Measurements from ENCODE around the gene AAMP. TPM values are rescaled to one million over a fixed set of nuclear protein-coding genes. Genes with fewer than 3 reads are reported as not detected.

AAMP gene
- total RNA-seq, 2 donors from 2014 or later = 54.3 to 88.8 TPM

DNA sequence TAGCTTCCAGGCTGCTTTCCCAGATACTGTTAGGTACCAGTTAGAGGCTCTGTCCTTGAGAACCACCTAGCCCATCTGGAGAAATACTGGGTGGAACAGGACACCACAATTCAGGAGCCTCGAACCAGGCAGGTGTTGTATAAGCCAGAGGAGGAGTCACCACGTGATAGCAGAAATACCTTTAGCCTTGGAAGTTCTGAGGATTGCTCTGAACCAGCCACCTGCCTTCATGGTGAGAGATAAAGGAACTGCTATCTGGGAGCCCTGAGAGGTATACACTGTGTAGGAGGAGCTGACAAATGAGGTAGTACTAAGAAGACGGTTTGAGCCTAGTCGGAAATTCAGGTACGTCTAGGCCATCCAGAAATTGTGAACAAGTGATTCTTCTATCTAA is 16.7 kb downstream of the AAMP start:
- peaks cover 0 to 19% of the 10 kb centered on the region in 2 donors for H3K4me1 ChIP-seq
- no peak for DNase-seq (ENCODE audit: low spot score)
- peaks cover 80% of the 10 kb centered on the region for H3K36me3 ChIP-seq
- peak overlapping the region in 1 of 2 donors; percentile 23 for H3K27ac ChIP-seq
- no peak overlapping the region for H3K4me3 ChIP-seq
- no peaks in the 10 kb centered on the region for H3K27me3 ChIP-seq
- TF ChIP-seq, protein P1, sequence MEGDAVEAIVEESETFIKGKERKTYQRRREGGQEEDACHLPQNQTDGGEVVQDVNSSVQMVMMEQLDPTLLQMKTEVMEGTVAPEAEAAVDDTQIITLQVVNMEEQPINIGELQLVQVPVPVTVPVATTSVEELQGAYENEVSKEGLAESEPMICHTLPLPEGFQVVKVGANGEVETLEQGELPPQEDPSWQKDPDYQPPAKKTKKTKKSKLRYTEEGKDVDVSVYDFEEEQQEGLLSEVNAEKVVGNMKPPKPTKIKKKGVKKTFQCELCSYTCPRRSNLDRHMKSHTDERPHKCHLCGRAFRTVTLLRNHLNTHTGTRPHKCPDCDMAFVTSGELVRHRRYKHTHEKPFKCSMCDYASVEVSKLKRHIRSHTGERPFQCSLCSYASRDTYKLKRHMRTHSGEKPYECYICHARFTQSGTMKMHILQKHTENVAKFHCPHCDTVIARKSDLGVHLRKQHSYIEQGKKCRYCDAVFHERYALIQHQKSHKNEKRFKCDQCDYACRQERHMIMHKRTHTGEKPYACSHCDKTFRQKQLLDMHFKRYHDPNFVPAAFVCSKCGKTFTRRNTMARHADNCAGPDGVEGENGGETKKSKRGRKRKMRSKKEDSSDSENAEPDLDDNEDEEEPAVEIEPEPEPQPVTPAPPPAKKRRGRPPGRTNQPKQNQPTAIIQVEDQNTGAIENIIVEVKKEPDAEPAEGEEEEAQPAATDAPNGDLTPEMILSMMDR (IDR thresholded peaks at IDR 0.05) = no peak
- no peaks in the 10 kb centered on the region for H3K9me3 ChIP-seq

DNA sequence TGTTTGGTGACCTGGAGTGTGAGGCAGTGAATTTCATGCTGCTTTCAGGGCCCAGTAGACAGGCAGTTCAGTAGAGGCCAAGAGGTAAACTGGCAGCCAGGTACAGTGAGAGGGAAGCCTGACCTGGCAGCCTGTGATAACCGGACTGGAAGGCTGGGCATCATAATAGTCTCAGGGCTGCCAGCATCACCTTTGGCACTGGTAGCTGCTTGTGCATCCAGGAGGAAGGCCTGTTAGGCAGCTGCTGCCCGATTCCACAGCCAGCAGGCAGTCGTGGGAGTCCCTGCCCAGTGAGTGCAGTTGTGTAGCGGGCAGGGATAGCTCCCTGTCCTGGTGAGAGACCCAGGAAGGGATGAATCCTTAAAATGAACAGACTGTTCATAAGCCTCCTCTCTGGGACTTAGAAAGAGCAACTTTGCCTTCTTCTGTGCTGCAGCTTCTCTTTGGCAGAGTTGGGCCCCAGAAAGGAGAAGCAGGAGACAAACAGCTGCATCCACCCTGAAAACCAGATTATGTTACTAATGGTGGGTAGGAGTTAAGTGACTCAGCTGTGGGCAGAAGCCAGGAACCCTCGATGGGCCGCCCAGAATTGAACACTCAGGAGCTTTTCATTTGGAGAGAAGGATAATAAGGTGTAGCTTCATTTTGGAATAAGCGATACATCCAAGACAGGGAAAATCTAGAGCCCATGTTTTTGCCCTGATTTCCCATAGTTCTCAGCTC is 17.3 kb downstream of the AAMP start:
- Histone ChIP-seq H3K36me3 (peaks cover 85% of the 10 kb centered on the region), H3K4me1 (peaks cover 0 to 16% of the 10 kb centered on the region in 2 donors), H3K27me3 (no peaks in the 10 kb centered on the region), H3K4me3 (no peak overlapping the region), H3K27ac (peak overlapping the region in 1 of 2 donors; percentile 23), H3K9me3 (no peaks in the 10 kb centered on the region)
- DNase-seq (ENCODE audit: low spot score) = no peak
- TF ChIP-seq, protein P1 (IDR thresholded peaks at IDR 0.05) = no peak

DNA sequence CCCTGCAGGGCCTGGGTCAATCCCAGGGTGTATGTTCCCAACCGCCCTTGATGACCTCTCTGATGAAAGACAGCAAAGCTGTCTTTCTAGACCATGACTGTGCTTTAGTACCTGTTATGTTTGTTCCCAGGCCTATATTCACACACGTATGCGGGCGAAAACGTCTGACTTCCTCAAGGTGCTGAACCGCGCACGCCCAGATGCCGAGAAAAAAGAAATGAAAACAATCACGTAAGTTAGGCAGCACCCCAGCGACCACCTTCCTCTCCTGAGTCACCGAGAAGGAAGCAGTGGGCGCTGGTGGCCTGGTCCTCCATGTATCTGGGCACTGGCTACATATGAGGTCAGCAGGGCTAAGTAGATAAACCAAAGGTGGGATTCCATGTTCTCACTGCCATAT is 20.2 kb downstream of the AAMP start:
- TF ChIP-seq, protein P1 (IDR thresholded peaks at IDR 0.05) = no peak
- Histone ChIP-seq H3K27me3 (no peaks in the 10 kb centered on the region), H3K27ac (no peak overlapping the region), H3K36me3 (peaks cover 97% of the 10 kb centered on the region), H3K9me3 (no peaks in the 10 kb centered on the region), H3K4me3 (no peak overlapping the region), H3K4me1 (peaks cover 0 to 10% of the 10 kb centered on the region in 2 donors)
- peak; percentile 54 for DNase-seq (ENCODE audit: low spot score)

DNA sequence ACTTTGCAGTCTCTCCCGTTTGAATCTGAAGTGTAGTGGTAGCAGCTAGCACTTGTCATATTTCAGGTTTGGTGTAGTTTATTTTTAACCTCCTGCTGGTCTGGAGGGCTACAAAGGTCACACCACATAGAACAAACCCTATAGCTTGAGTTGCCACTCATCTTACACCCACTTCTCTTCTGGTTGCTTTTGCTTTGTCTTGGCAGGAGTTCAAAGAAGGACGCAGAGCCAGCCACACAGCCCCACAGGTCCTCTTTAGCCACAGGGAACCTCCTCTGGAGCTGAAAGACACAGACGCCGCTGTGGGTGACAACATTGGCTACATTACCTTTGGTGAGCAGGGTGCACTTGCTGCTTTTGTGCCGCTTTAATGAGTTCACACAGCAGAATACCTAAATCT is 24.7 kb downstream of the AAMP start:
- no peak for DNase-seq (ENCODE audit: low spot score)
- no peaks in the 10 kb centered on the region for H3K27me3 ChIP-seq
- peaks cover 81% of the 10 kb centered on the region for H3K36me3 ChIP-seq
- no peaks in the 10 kb centered on the region for H3K9me3 ChIP-seq
- peaks cover 0 to 13% of the 10 kb centered on the region in 2 donors for H3K4me1 ChIP-seq
- TF ChIP-seq, protein P1 (IDR thresholded peaks at IDR 0.05) = no peak
- H3K27ac ChIP-seq = peak overlapping the region; percentile 10 to 12
- no peak overlapping the region for H3K4me3 ChIP-seq

DNA sequence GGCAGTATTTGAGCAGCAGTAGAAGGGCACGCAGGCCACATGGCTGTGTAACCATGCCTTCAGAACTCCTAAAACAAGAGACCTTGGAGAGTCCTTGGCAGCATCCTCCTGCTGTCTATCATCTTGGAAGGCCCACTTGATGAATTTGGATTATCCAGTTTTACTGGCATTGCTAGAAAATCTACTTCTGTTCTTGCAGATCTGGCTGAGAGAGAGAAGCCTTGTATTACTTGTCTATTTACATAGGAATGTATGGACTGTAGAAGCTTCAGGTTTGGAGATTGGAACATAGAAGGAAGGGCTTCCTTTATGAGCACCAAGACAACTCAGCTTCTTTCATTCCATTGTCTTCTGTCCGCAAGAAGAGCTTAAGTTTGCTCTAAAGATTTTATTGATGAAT is 25.3 kb downstream of the AAMP start:
- H3K27me3 ChIP-seq = no peaks in the 10 kb centered on the region
- TF ChIP-seq, protein P1 (IDR thresholded peaks at IDR 0.05) = no peak
- peaks cover 0 to 13% of the 10 kb centered on the region in 2 donors for H3K4me1 ChIP-seq
- H3K36me3 ChIP-seq = peaks cover 81% of the 10 kb centered on the region
- no peaks in the 10 kb centered on the region for H3K9me3 ChIP-seq
- H3K27ac ChIP-seq = peak overlapping the region in 1 of 2 donors; percentile 15
- no peak overlapping the region for H3K4me3 ChIP-seq
- DNase-seq (ENCODE audit: low spot score) = no peak

DNA sequence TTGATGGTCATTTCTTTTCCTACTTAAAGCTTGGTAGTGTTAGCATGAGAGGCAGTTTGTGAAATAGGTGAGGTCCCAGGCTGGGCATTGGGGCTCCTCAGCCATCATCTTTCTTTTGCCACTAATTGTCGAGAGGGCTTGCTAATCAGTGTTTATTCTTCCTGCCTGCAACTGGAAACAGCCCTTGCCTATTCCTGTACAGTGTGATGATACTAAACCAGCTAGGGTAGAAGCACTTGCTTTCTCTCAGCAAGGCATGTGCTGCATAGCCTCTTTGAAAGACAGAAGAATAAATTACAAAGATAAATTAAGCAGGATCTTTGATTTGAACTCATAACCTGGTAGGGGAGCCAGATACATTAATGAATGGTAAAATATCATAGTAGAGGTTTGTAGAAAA is 25.7 kb downstream of the AAMP start:
- DNase-seq (ENCODE audit: low spot score) = no peak
- TF ChIP-seq, protein P1 (IDR thresholded peaks at IDR 0.05) = no peak
- Histone ChIP-seq H3K9me3 (no peaks in the 10 kb centered on the region), H3K27ac (peak overlapping the region in 1 of 2 donors; percentile 15), H3K36me3 (peaks cover 81% of the 10 kb centered on the region), H3K4me1 (peaks cover 0 to 13% of the 10 kb centered on the region in 2 donors), H3K4me3 (no peak overlapping the region), H3K27me3 (no peaks in the 10 kb centered on the region)

All from right atrium auricular region (tissue), 2 donors.